HCT116 (cell line): ENCODE measurements around the gene PRKCA. TPM values are rescaled to one million over a fixed set of nuclear protein-coding genes. Genes with fewer than 3 reads are reported as not detected.

Experiments
- ATAC-seq: fragments of 200-7000 bp; cut with Tn5 transposase; 2 replicates; pipeline ENCODE4 v1.9.1; 2020; ENCODE audit warnings: mild to moderate bottlenecking, moderate library complexity
- BruUV-seq: library from RNA; stranded (reverse); fragments of 400-500 nt; replicated peaks from 2 replicates; lab custom pipeline; 2021; lab: Mats Ljungman, UMichigan
- CTCF ChIA-PET: fragments of 300-600 bp; sonication (Branson Sonifier 250); formaldehyde crosslinking; loops from one replicate; lab custom pipeline; 2021; ENCODE audit warnings: antibody characterized with exemption; lab: Charles Lee
- POLR2A ChIA-PET: fragments of 300-600, 350-600 bp; sonication (Branson Sonifier 250); formaldehyde crosslinking; loops from one replicate; lab custom pipeline; 2021; ENCODE audit warnings: antibody characterized with exemption; lab: Charles Lee
- RAD21 ChIA-PET, 2 experiments: fragments of 300-600 bp; sonication (Branson Sonifier 250); formaldehyde crosslinking; loops; one replicate each; lab custom pipeline; 2023; ENCODE audit warnings: low total read pairs in 2 of 2; ENCODE audit not compliant: uncharacterized antibody in 2 of 2, unreplicated experiment in 2 of 2, low non-redundant PET in 1 of 2; lab: Charles Lee
- DNase-seq: peaks from one replicate; pipeline ENCODE4 v3.0.0-alpha.2; 2010; ENCODE audit warnings: low read depth, low spot score
- H2AFZ ChIP-seq: fragments of 200-600 bp; shearing (Covaris generic), sonication (generic); 2 replicates; pipeline ENCODE4 v1.6.1; 2017; ENCODE audit warnings: low read depth, mixed run types, mixed read lengths, antibody characterized with exemption, low read length; ENCODE audit not compliant: poor library complexity, severe bottlenecking
- H3K27ac ChIP-seq: 2 replicates; pipeline ENCODE4 v1.5.1; 2012; ENCODE audit warnings: low read depth, low read length
- H3K27me3 ChIP-seq: fragments of 200-600 bp; sonication (generic); 2 replicates; pipeline ENCODE4 v1.6.1; 2016; ENCODE audit warnings: mixed run types, low read length, mixed read lengths; ENCODE audit not compliant: insufficient read depth
- H3K36me3 ChIP-seq, 2 experiments: fragments of 200-500 bp in 1 of 2; fragments of 200-600 bp in 1 of 2; sonication (Bioruptor generic) in 1 of 2; sonication (generic) in 1 of 2; 2 replicates each; pipeline versions ENCODE4 v1.5.1 to v1.6.1; 2014 to 2016; ENCODE audit warnings: low read length in 2 of 2, inconsistent platforms in 1 of 2, mixed read lengths in 1 of 2, mixed run types in 1 of 2; ENCODE audit not compliant: insufficient read depth in 2 of 2, control insufficient read depth in 1 of 2
- H3K4me1 ChIP-seq, 2 experiments: fragments of 200-600 bp in 1 of 2; sonication (generic) in 1 of 2; 2 replicates each; pipeline versions ENCODE4 v1.5.1 to v1.6.1; 2012 to 2017; ENCODE audit warnings: low read length in 2 of 2, inconsistent platforms in 1 of 2, mild to moderate bottlenecking in 1 of 2, mixed read lengths in 1 of 2, mixed run types in 1 of 2, moderate library complexity in 1 of 2; ENCODE audit not compliant: insufficient read depth in 2 of 2, control insufficient read depth in 1 of 2
- H3K4me2 ChIP-seq: fragments of 200-600 bp; sonication (generic); 2 replicates; pipeline ENCODE4 v1.6.1; 2017; ENCODE audit warnings: mixed run types, low read length, mixed read lengths
- H3K4me3 ChIP-seq, 2 experiments: fragments of 200-600 bp in 1 of 2; sonication (generic) in 1 of 2; replicated peaks in 1 of 2; 2 replicates each; pipeline ENCODE4 v1.5.1; 2011 to 2016; ENCODE audit warnings: low read length in 2 of 2, control low read depth in 1 of 2, low read depth in 1 of 2, mild to moderate bottlenecking in 1 of 2, mixed read lengths in 1 of 2, mixed run types in 1 of 2
- H3K79me2 ChIP-seq: fragments of 200-600 bp; sonication (generic); 2 replicates; pipeline ENCODE4 v1.6.1; 2017; ENCODE audit warnings: mild to moderate bottlenecking, mixed run types, low read length, moderate library complexity, mixed read lengths; ENCODE audit not compliant: insufficient read depth
- H3K9ac ChIP-seq: fragments of 200-600 bp; sonication (generic); 2 replicates; pipeline ENCODE4 v1.6.1; 2016; ENCODE audit warnings: low read length, mixed read lengths
- H3K9me2 ChIP-seq: fragments of 200-600 bp; sonication (generic), shearing (Covaris generic); 2 replicates; pipeline ENCODE4 v1.6.1; 2017; ENCODE audit warnings: mixed run types, mild to moderate bottlenecking, moderate library complexity; ENCODE audit not compliant: insufficient read depth
- H3K9me3 ChIP-seq, 2 experiments: fragments of 200-500 bp in 1 of 2; fragments of 200-600 bp in 1 of 2; sonication (Bioruptor generic) in 1 of 2; sonication (generic) in 1 of 2; 2 replicates each; pipeline ENCODE4 v1.6.1; 2014 to 2017; ENCODE audit warnings: low read length in 2 of 2, mixed read lengths in 2 of 2, inconsistent platforms in 1 of 2, low read depth in 1 of 2, mild to moderate bottlenecking in 1 of 2, mixed run types in 1 of 2, moderate library complexity in 1 of 2; ENCODE audit not compliant: control insufficient read depth in 1 of 2, insufficient read depth in 1 of 2
- H4K20me1 ChIP-seq: fragments of 200-600 bp; sonication (generic), shearing (Covaris generic); 2 replicates; pipeline ENCODE4 v1.6.1; 2017; ENCODE audit warnings: mixed run types, mild to moderate bottlenecking, moderate library complexity; ENCODE audit not compliant: insufficient read depth
- CBX3 ChIP-seq: IDR thresholded peaks from 2 replicates; pipeline ENCODE4 v1.6.1; 2012; ENCODE audit warnings: low read depth
- CTCF ChIP-seq, 3 experiments: fragments of 200-600 bp in 1 of 3; sonication (generic) in 1 of 3; IDR thresholded peaks in 2 of 3; conservative IDR thresholded peaks in 1 of 3; 2 replicates each; pipeline ENCODE4 v1.5.1; 2012 to 2017; ENCODE audit warnings: low read depth in 2 of 3, low read length in 2 of 3, antibody characterized with exemption in 1 of 3, borderline replicate concordance in 1 of 3, control low read depth in 1 of 3, mild to moderate bottlenecking in 1 of 3, mixed read lengths in 1 of 3, mixed run types in 1 of 3, moderate library complexity in 1 of 3; ENCODE audit not compliant: insufficient read depth in 1 of 3
- EGR1 ChIP-seq: IDR thresholded peaks from 2 replicates; pipeline ENCODE4 v1.6.1; 2012; ENCODE audit warnings: low read depth
- ELF1 ChIP-seq: IDR thresholded peaks from 2 replicates; pipeline ENCODE4 v1.6.1; 2012; ENCODE audit warnings: low read depth, borderline replicate concordance
- EZH2phosphoT487 ChIP-seq: fragments of 200-600 bp; IDR thresholded peaks from 2 replicates; pipeline ENCODE4 v1.6.1; 2018; ENCODE audit warnings: antibody characterized with exemption, borderline replicate concordance
- FOSL1 ChIP-seq: IDR thresholded peaks from 2 replicates; pipeline ENCODE4 v1.6.1; 2012; ENCODE audit warnings: low read depth
- JUND ChIP-seq: IDR thresholded peaks from 2 replicates; pipeline ENCODE4 v1.6.1; 2012
- MAX ChIP-seq: IDR thresholded peaks from 2 replicates; pipeline ENCODE4 v1.6.1; 2012
- POLR2A ChIP-seq: IDR thresholded peaks from 2 replicates; pipeline ENCODE4 v1.7.0; 2011; ENCODE audit warnings: borderline replicate concordance; ENCODE audit not compliant: insufficient read depth, insufficient read length; ENCODE audit errors: extremely low read depth
- POLR2AphosphoS5 ChIP-seq: IDR thresholded peaks from 2 replicates; pipeline ENCODE4 v1.6.1; 2011; ENCODE audit warnings: mild to moderate bottlenecking, low read depth, low read length, moderate library complexity
- SP1 ChIP-seq: IDR thresholded peaks from 2 replicates; pipeline ENCODE4 v1.6.1; 2012; ENCODE audit warnings: low read depth
- SRF ChIP-seq: IDR thresholded peaks from 2 replicates; pipeline ENCODE4 v1.6.1; 2012; ENCODE audit warnings: low read depth
- TCF7L2 ChIP-seq: IDR thresholded peaks from 2 replicates; pipeline ENCODE4 v1.7.0; 2011; ENCODE audit warnings: borderline replicate concordance, inconsistent platforms; ENCODE audit not compliant: insufficient read depth, insufficient read length; ENCODE audit errors: extremely low read depth
- YY1 ChIP-seq: IDR thresholded peaks from 2 replicates; pipeline ENCODE4 v1.6.1; 2011; ENCODE audit warnings: low read length, low read depth, moderate library complexity, mild to moderate bottlenecking; ENCODE audit not compliant: insufficient replicate concordance; ENCODE audit errors: extremely low read depth
- ZNF274 ChIP-seq: fragments of 200-500 bp; sonication (Bioruptor generic); IDR thresholded peaks from 2 replicates; pipeline ENCODE4 v1.6.1; 2014; ENCODE audit warnings: mild to moderate bottlenecking, low read depth, low read length, inconsistent platforms
- intact Hi-C: fragments of 100-400 bp; cut with micrococcal nuclease; formaldehyde crosslinking; loops from 2 replicates; pipeline ENCODE4 v1.10.0; 2022
- total RNA-seq: library from RNA; stranded (reverse); gene quantifications from one replicate; pipeline ENCODE4 v1.2.1, GENCODE V29; 2021; ENCODE audit not compliant: unreplicated experiment

The PRKCA gene
- total RNA-seq, 1 experiment from 2014 or later: 18.8 TPM

- no peak for TF ChIP-seq CBX3
- TF ChIP-seq JUND: no peak
- no peak for TF ChIP-seq YY1
- no peak for TF ChIP-seq ZNF274
Observed at GRCh38 chr17:66406701-66407644, 104.6 kb downstream of the PRKCA start (continued).

- ChIA-PET CTCF (no interaction called here), POLR2A (no interaction called here), RAD21 (no interaction called here)
- Histone ChIP-seq H3K9me3 (no peaks in the 10 kb centered on the region), H3K9ac (no peak overlapping the region), H3K27me3 (no peaks in the 10 kb centered on the region), H3K4me3 (no peak overlapping the region), H3K4me1 (no peaks in the 10 kb centered on the region), H3K4me2 (no peak overlapping the region), H2AFZ (no peak overlapping the region), H3K79me2 (no peaks in the 10 kb centered on the region), H3K9me2 (no peaks in the 10 kb centered on the region), H3K36me3 (no peaks in the 10 kb centered on the region), H3K27ac (no peak overlapping the region), H4K20me1 (no peaks in the 10 kb centered on the region)
- intact Hi-C loops: no loop called here
- DNase-seq: no peak
- ATAC-seq: no peak
- TF ChIP-seq POLR2A: no peak
- TF ChIP-seq EGR1: no peak
- TF ChIP-seq SP1: no peak
- TF ChIP-seq SRF: no peak
- TF ChIP-seq CTCF (IDR thresholded peaks at IDR 0.05 in 2 of 3, conservative IDR thresholded peaks at IDR 0.05 in 1 of 3; ENCODE audit: borderline replicate concordance in 1 of 3, insufficient read depth in 1 of 3, low read depth in 2 of 3, low read length in 2 of 3): no peak
- no peak for TF ChIP-seq EZH2phosphoT487
- no peak for TF ChIP-seq ELF1
- TF ChIP-seq YY1: no peak
- no peak for TF ChIP-seq TCF7L2
- TF ChIP-seq MAX: no peak
- TF ChIP-seq FOSL1: no peak
- no peak for TF ChIP-seq POLR2AphosphoS5
- no TSS peak for BruUV-seq
Observed at GRCh38 chr17:66407864-66408263, 105.5 kb downstream of the PRKCA start.
